Heart right ventricle (tissue), 16 donors: Measurements from ENCODE around the gene ZNF418. TPM values are rescaled to one million over a fixed set of nuclear protein-coding genes. Genes with fewer than 3 reads are reported as not detected.

Source experiments
- ATAC-seq, 8 donors: fragments of 200-7000 bp; cut with Tn5 transposase; one replicate each; pipeline ENCODE4 v1.9.1; 2020; ENCODE audit warnings: mild to moderate bottlenecking in 8 of 8, moderate library complexity in 8 of 8, moderate number of reproducible peaks in 1 of 8
- DNase-seq, 2 donors: peaks; one replicate each; pipeline ENCODE4 v3.0.0-alpha.2; 2020
- H3K27ac ChIP-seq, 10 donors: fragments of 200-600 bp; sonication (generic) in 2 of 10; one replicate each; pipeline versions ENCODE4 v1.5.0 to v1.8.0; 2020 to 2022; ENCODE audit warnings: mild to moderate bottlenecking in 3 of 10
- H3K27me3 ChIP-seq, 7 donors: fragments of 200-600 bp; one replicate each; pipeline ENCODE4 v1.8.0; 2021 to 2022; ENCODE audit warnings: mild to moderate bottlenecking in 2 of 7
- H3K36me3 ChIP-seq, 9 donors: fragments of 200-600 bp; sonication (generic) in 1 of 9; one replicate each; pipeline versions ENCODE4 v1.5.0 to v1.8.0; 2020 to 2022; ENCODE audit warnings: mild to moderate bottlenecking in 2 of 9
- H3K4me1 ChIP-seq, 9 donors: fragments of 200-600 bp; sonication (generic) in 1 of 9; one replicate each; pipeline versions ENCODE4 v1.5.0 to v1.8.0; 2020 to 2022; ENCODE audit warnings: mild to moderate bottlenecking in 4 of 9
- H3K4me3 ChIP-seq, 10 donors: fragments of 200-600 bp; sonication (generic) in 2 of 10; one replicate each; pipeline versions ENCODE4 v1.5.0 to v1.8.0; 2020 to 2022; ENCODE audit warnings: mild to moderate bottlenecking in 7 of 10, moderate library complexity in 2 of 10
- H3K9me3 ChIP-seq, 11 donors: fragments of 200-600 bp in 10 of 11; sonication (generic) in 2 of 11; one replicate each; pipeline versions ENCODE4 v1.5.0 to v1.8.0; 2013 to 2022; ENCODE audit warnings: mild to moderate bottlenecking in 2 of 11, control low read depth in 1 of 11, moderate library complexity in 1 of 11
- CTCF ChIP-seq, 9 donors: fragments of 200-600 bp; sonication (generic) in 2 of 9; IDR thresholded peaks; one replicate each; pipeline versions ENCODE4 v1.5.0 to v1.8.0; 2021 to 2022; ENCODE audit warnings: antibody characterized with exemption in 9 of 9, mild to moderate bottlenecking in 5 of 9, moderate library complexity in 1 of 9
- WGBS, 2 donors: extraction: QIAGEN DNeasy Blood & Tissue Kit; methylation state at CpG; one replicate each; pipeline ENCODE4 v1.1.7; 2013; ENCODE audit warnings: inconsistent platforms in 1 of 2; 5-methylcytosine and 5-hydroxymethylcytosine counted together
- intact Hi-C, 10 donors: fragments of 100-400 bp; cut with DNase I; formaldehyde crosslinking; loops; one replicate each; pipeline versions ENCODE4 v1.11.1 to v1.14.2; 2022
- polyA plus RNA-seq, 2 donors: library from polyadenylated mRNA; stranded (reverse); fragments of 200-250 nt; gene quantifications; one replicate each; pipeline ENCODE4 v1.2.3, GENCODE V29; 2013
- total RNA-seq, 10 donors: library from RNA; stranded (reverse); fragmentation: NEBNext Ultra II Directional in 3 of 10; extraction: Animal tissue kit (Norgen Biotek cat#: 25700) in 3 of 10; gene quantifications; one replicate each; pipeline versions ENCODE4 v1.2.1 to v1.2.4, GENCODE V29; 2021 to 2023
- donor health status: Arrhythmogenic right ventricular cardiomyopathy.
- donor health status: ischemic (EF 13 %, LVEDD 7.1; RV severe dilation, severe dysfunction).
- donor health status: healthy with polysubstance abuse.
- donor health status: DM: no; HTN: yes; CAD: no.
- donor health status: DM: no; HTN: no; CAD: no.
- donor health status: ischemic (EF 25% LVEDD 6.9; RV normal size, moderate dysfunction).
- donor health status: ischemic (EF 25% LVEDD 5.7; RV mildly dilated, moderate dysfunction).
- donor health status: healthy.
- donor health status: DM: yes; HTN: yes; CAD: no.
- donor health status: Ischemic cardiomyopathy.
- donor health status: ischemic (EF 35%, LVEDD 5.7; RV mildly dilated, moderate dysfunction).
- donor health status: nonischemic (EF 11% LVEDD 7.7; RV severe dilation, severe dysfunction).
- donor health status: DM: yes; HTN: yes; CAD: no.
- donor health status: PGD.
- donor health status: ischemic (EF 29% LVEDD 5.4; RV normal size, mild dysfunction).
- donor health status: nonischemic (EF 23%, LVEDD 6.1; RV moderate dilation, normal function).

The ZNF418 gene
- total and polyA plus RNA-seq, 12 donors, result 3.2 to 16.5 (median 11.3) TPM

GRCh38 chr19:57964761-57965160 is 29.6 kb upstream of the ZNF418 start:
- H3K36me3 ChIP-seq, result peaks cover 0 to 98% (median 17%) of the 10 kb centered on the region in 9 donors
- no peak for ATAC-seq
- intact Hi-C loops, result no loop called here

GRCh38 chr19:57961785-57962184 is 26.6 kb upstream of the ZNF418 start:
- ATAC-seq (no peak), DNase-seq (no peak)
- Histone ChIP-seq H3K36me3 (peaks cover 0 to 83% (median 7%) of the 10 kb centered on the region in 9 donors), H3K4me1 (no peaks in the 10 kb centered on the region), H3K27me3 (no peaks in the 10 kb centered on the region), H3K27ac (no peak overlapping the region), H3K4me3 (no peak overlapping the region), H3K9me3 (peaks cover 0 to 100% (median 48%) of the 10 kb centered on the region in 11 donors)
- WGBS, 2 donors, result 84 to 89% methylated on average over 1 of the region's 1 CpG
- intact Hi-C loops, result no loop called here
- TF ChIP-seq CTCF (IDR thresholded peaks at IDR 0.05), result no peak

More at GRCh38 chr19:57964761-57965160, 29.6 kb upstream of the ZNF418 start:
- peaks cover 0 to 100% (median 63%) of the 10 kb centered on the region in 11 donors for H3K9me3 ChIP-seq
- 83 to 93% methylated on average over 8 of the region's 8 CpGs for WGBS, 2 donors
- no peak for DNase-seq
- H3K27me3 ChIP-seq, result no peaks in the 10 kb centered on the region
- H3K4me3 ChIP-seq, result no peak overlapping the region
- no peaks in the 10 kb centered on the region for H3K4me1 ChIP-seq
- TF ChIP-seq CTCF (IDR thresholded peaks at IDR 0.05), result no peak
- H3K27ac ChIP-seq, result no peak overlapping the region

- DNase-seq, result no peak
- H3K36me3 ChIP-seq, result peaks cover 0 to 24% (median 0%) of the 10 kb centered on the region in 9 donors
- H3K9me3 ChIP-seq, result peaks cover 0 to 91% (median 3%) of the 10 kb centered on the region in 11 donors
- TF ChIP-seq CTCF (IDR thresholded peaks at IDR 0.05), result no peak
- no peaks in the 10 kb centered on the region for H3K4me1 ChIP-seq
- 90 to 93% methylated on average over 4 of the region's 4 CpGs for WGBS, 2 donors
- H3K27me3 ChIP-seq, result no peaks in the 10 kb centered on the region
- no peak for ATAC-seq
- intact Hi-C loops, result no loop called here
- H3K27ac ChIP-seq, result no peak overlapping the region
- no peak overlapping the region for H3K4me3 ChIP-seq
Observed at GRCh38 chr19:57954996-57955395, 19.8 kb upstream of the ZNF418 start.

- H3K36me3 ChIP-seq, result peaks cover 0 to 2% (median 0%) of the 10 kb centered on the region in 9 donors
- no peak for DNase-seq
- peaks cover 7 to 25% (median 19%) of the 10 kb centered on the region in 9 donors for H3K4me1 ChIP-seq
- ATAC-seq, result no peak
- no peak for TF ChIP-seq CTCF (IDR thresholded peaks at IDR 0.05)
- no peaks in the 10 kb centered on the region for H3K27me3 ChIP-seq
- H3K4me3 ChIP-seq, result no peak overlapping the region
- H3K27ac ChIP-seq, result no peak overlapping the region
- H3K9me3 ChIP-seq, result peaks cover 0 to 75% (median 0%) of the 10 kb centered on the region in 11 donors
- intact Hi-C loops, result loop anchor here in 2 of 10 donors (5.0 to 10.0 kb wide), 2 partner anchors 53 to 205 kb away; partner anchors contain the start of genes ZNF329 (in 1 of the 2) and ZNF606 (in 1 of the 2)
- WGBS, 2 donors, result 92% methylated on average over 12 of the region's 12 CpGs
Observed at GRCh38 chr19:57949702-57950101, 14.5 kb upstream of the ZNF418 start.
